AG04450 (cell line): Measurements from ENCODE around the gene ZNF474. TPM values are rescaled to one million over a fixed set of nuclear protein-coding genes. Genes with fewer than 3 reads are reported as not detected.

Source experiments
- CTCF ChIA-PET: fragments of 300-600, 350-600 bp; formaldehyde crosslinking; extraction: SDS; loops from one replicate; lab custom pipeline; 2022; ENCODE audit warnings: antibody characterized with exemption, inconsistent platforms; lab: Charles Lee
- POLR2A ChIA-PET: fragments of 350-600 bp; formaldehyde crosslinking; extraction: SDS; loops from one replicate; lab custom pipeline; 2021; ENCODE audit warnings: antibody characterized with exemption, inconsistent platforms; lab: Yijun Ruan, JAX
- DNase-seq: peaks from one replicate; pipeline ENCODE4 v3.0.0-alpha.2; 2011; ENCODE audit warnings: low read depth, low spot score
- H3K27ac ChIP-seq: one replicate; pipeline ENCODE4 v1.5.1; 2012; ENCODE audit warnings: low read depth, low read length, control low read depth
- H3K27me3 ChIP-seq: one replicate; pipeline ENCODE4 v1.6.0; 2012; ENCODE audit warnings: low read length; ENCODE audit not compliant: control insufficient read depth, insufficient read depth
- H3K4me3 ChIP-seq: 2 replicates; pipeline ENCODE4 v1.5.1; 2011; ENCODE audit warnings: mild to moderate bottlenecking, low read depth, low read length, control low read depth
- H3K9me3 ChIP-seq: 2 replicates; pipeline ENCODE4 v1.5.1; 2012; ENCODE audit warnings: low read length; ENCODE audit not compliant: control insufficient read depth, insufficient read depth
- polyA plus RNA-seq: library from polyadenylated mRNA; depleted of rRNA; stranded (reverse); fragments of >200 nt; gene quantifications from 2 replicates; pipeline ENCODE4 v1.2.3, GENCODE V29; 2011
- TF ChIP-seq, protein P1 (sequence below): IDR thresholded peaks from 2 replicates; pipeline ENCODE4 v1.5.1; 2011; ENCODE audit warnings: low read depth, low read length, control low read depth, inconsistent platforms

Gene ZNF474
- polyA plus RNA-seq, 1 experiment = 0.37 TPM

DNA sequence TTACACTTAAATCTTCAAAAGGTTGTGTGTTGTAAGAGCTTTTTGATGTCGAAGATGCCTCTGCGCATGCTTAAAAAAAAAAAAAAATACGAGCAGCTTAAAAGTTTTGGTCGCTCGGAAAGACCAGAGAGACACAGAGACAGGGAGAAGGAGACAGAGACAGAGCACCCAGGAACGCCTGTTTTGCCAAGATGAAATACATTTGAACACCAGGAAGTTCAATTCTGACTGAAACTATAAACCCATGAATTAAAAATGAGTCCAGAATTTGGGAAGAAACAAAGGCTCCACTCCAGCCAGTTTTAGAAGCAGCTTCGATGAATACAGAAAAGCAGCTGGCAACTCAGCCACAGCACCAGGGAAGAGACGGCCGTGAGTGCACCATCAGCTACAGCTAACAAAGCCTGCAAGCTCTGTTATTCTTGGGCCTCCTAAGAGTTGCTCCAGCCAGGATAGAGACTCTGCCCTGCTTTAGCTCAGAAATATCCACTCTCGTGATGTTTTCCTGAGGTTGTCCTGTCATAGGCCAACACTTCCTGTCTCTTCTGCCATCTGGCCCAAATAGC lies 2.5 kb upstream of the ZNF474 start:
- DNase-seq = no peak
- H3K27me3 ChIP-seq = no peaks in the 10 kb centered on the region
- H3K4me3 ChIP-seq = peak overlapping the region; percentile 51
- CTCF ChIA-PET = interaction anchor here (0.7 to 3.4 kb wide), 12 partner anchors 9 to 164 kb away, joined by 3 to 37 read pairs (median 5); no protein-coding TSS in a partner anchor
- TF ChIP-seq, protein P1, sequence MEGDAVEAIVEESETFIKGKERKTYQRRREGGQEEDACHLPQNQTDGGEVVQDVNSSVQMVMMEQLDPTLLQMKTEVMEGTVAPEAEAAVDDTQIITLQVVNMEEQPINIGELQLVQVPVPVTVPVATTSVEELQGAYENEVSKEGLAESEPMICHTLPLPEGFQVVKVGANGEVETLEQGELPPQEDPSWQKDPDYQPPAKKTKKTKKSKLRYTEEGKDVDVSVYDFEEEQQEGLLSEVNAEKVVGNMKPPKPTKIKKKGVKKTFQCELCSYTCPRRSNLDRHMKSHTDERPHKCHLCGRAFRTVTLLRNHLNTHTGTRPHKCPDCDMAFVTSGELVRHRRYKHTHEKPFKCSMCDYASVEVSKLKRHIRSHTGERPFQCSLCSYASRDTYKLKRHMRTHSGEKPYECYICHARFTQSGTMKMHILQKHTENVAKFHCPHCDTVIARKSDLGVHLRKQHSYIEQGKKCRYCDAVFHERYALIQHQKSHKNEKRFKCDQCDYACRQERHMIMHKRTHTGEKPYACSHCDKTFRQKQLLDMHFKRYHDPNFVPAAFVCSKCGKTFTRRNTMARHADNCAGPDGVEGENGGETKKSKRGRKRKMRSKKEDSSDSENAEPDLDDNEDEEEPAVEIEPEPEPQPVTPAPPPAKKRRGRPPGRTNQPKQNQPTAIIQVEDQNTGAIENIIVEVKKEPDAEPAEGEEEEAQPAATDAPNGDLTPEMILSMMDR = no peak
- H3K9me3 ChIP-seq = no peaks in the 10 kb centered on the region
- H3K27ac ChIP-seq = peak overlapping the region; percentile 80
- POLR2A ChIA-PET = interaction anchor here (0.6 to 1.8 kb wide), 6 partner anchors 23 to 158 kb away, joined by 3 to 10 read pairs (median 5); no protein-coding TSS in a partner anchor

DNA sequence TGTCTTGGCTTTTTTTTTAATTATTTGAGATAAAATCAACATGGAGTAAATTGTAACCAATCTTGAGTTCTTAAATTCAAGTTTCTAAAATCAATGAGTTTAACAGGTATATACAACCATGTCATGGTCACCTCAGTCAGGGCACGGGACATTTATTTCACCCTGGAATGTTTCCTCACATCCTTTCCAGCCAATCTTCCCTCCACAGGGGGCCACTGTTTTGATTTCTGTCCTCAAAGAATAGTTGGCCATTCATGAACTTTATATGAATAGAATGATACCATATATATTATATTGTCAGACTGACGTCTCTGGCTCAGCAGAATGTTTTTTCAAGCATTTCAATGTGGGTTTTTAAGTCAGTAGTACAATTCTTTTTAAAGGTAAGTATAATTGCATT lies 806 bp downstream of the ZNF474 start:
- TF ChIP-seq, protein P1 = no peak
- Histone ChIP-seq H3K27ac (no peak overlapping the region), H3K4me3 (no peak overlapping the region), H3K27me3 (no peaks in the 10 kb centered on the region), H3K9me3 (no peaks in the 10 kb centered on the region)
- no peak for DNase-seq
- CTCF ChIA-PET = interaction anchor here (0.9 to 1.1 kb wide), 2 partner anchors 26 to 54 kb away, joined by 3 read pairs; no protein-coding TSS in a partner anchor
- POLR2A ChIA-PET = no interaction called here

DNA sequence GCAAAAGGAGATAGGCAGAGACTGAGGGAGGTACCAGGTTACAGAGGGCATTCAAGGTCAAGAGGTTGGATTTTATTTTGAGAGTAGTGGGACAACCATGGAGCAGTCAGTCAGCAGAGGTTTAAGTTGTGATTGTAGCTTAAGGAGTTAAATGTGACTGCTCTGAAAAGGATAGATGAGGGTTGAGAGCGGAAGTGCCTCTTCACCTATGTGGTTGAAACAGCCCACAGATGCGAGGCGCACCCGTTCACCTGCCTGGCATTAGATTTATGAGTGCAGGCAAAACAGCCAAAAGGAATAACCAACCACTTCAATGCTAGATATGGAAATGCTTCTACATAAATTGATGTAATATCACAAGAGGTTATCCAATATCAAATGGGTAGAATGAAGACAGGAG lies 8.4 kb downstream of the ZNF474 start:
- no peak for DNase-seq
- H3K27me3 ChIP-seq = no peaks in the 10 kb centered on the region
- CTCF ChIA-PET = interaction anchor here (0.6 to 2.4 kb wide), 2 partner anchors 19 to 39 kb away, joined by 4 to 14 read pairs; no protein-coding TSS in a partner anchor

DNA sequence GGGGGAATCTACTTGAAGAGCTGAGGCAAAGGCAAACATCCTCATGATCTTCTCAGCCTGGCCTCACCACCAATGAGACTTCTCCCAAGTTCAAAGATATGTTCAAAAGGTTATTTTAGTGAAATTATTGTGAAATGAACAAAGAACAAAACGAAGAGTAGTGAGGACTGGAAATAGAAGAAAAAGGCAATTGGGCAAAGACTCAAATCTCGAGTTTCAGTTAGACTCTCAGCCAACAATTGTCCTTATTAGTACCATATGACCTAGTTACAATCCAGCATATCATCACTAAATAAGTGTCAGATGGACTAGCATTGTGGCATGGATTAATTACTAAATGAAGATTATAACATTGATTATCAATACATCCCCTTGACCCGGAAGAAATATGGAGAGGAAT lies 9.0 kb downstream of the ZNF474 start:
- no peak for DNase-seq
- Histone ChIP-seq H3K4me3 (no peak overlapping the region), H3K9me3 (no peaks in the 10 kb centered on the region), H3K27ac (no peak overlapping the region), H3K27me3 (no peaks in the 10 kb centered on the region)
- CTCF ChIA-PET = no interaction called here
- TF ChIP-seq, protein P1 = no peak
- POLR2A ChIA-PET = no interaction called here

More for the DNA sequence above, 8.4 kb downstream of the ZNF474 start:
- no peak overlapping the region for H3K27ac ChIP-seq
- TF ChIP-seq, protein P1 = no peak
- H3K9me3 ChIP-seq = no peaks in the 10 kb centered on the region
- H3K4me3 ChIP-seq = no peak overlapping the region
- POLR2A ChIA-PET = no interaction called here

DNA sequence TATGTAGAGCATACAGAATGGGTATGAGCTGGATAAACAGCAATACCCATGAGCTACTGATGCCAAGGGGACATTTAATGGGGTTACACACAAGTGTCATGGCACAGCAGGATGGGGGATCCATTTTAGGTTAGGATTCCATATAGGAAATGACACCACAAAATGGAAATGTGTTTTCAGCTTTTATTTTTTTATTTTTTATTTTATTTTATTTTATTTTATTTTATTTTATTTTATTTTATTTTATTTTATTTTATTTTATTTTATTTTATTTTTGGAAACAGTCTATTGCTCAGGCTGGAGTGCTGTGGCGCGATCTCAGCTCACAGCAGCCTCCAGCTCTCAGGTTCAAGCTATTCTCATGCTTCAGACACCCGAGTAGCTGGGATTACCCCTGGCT lies 11.6 kb downstream of the ZNF474 start:
- CTCF ChIA-PET = interaction anchor here (1.1 to 4.3 kb wide), 5 partner anchors 11 to 65 kb away, joined by 3 to 33 read pairs (median 3); no protein-coding TSS in a partner anchor
- Histone ChIP-seq H3K9me3 (no peaks in the 10 kb centered on the region), H3K27me3 (no peaks in the 10 kb centered on the region), H3K27ac (no peak overlapping the region), H3K4me3 (no peak overlapping the region)
- TF ChIP-seq, protein P1 = no peak
- POLR2A ChIA-PET = interaction anchor here (0.7 kb wide), 1 partner anchor 1886 kb away, joined by 6 read pairs; no protein-coding TSS in a partner anchor
- DNase-seq = no peak
